ENCODE results near the gene KCNJ1. TPM values are rescaled to one million over a fixed set of nuclear protein-coding genes. Genes with fewer than 3 reads are reported as not detected.

Gene KCNJ1
- total and polyA plus RNA-seq, 8 donors: 0.09 to 0.83 (median 0.38) TPM; not detected in 2

- H3K27me3 ChIP-seq: no peaks in the 10 kb centered on the region
- DNase-seq (no peak), ATAC-seq (no peak)
- no peak overlapping the region for H3K27ac ChIP-seq
- H3K36me3 ChIP-seq: no peaks in the 10 kb centered on the region
- no peak for TF ChIP-seq CTCF (IDR thresholded peaks at IDR 0.05)
- intact Hi-C loops (cut with DNase I): loop anchor here in 1 of 2 donors (10.0 kb wide), 1 partner anchor 72 kb away; no protein-coding TSS in a partner anchor
- no peaks in the 10 kb centered on the region for H3K9me3 ChIP-seq
- H3K4me1 ChIP-seq: no peaks in the 10 kb centered on the region
- H3K4me3 ChIP-seq: no peak overlapping the region
These were observed 15.4 kb upstream of the KCNJ1 start for GRCh38 chr11:128882451-128882850.

- TF ChIP-seq CTCF (IDR thresholded peaks at IDR 0.05): no peak
- Histone ChIP-seq H3K36me3 (no peaks in the 10 kb centered on the region), H3K27me3 (no peaks in the 10 kb centered on the region), H3K4me3 (no peak overlapping the region), H3K4me1 (no peaks in the 10 kb centered on the region), H3K27ac (no peak overlapping the region), H3K9me3 (no peaks in the 10 kb centered on the region)
- intact Hi-C loops (cut with DNase I): loop anchor here in 1 of 2 donors (10.0 kb wide), 1 partner anchor 74 kb away; no protein-coding TSS in a partner anchor
- DNase-seq: no peak
- no peak for ATAC-seq
These were observed 14.1 kb upstream of the KCNJ1 start for GRCh38 chr11:128881221-128881620.

- intact Hi-C loops (cut with DNase I): loop anchor here in 1 of 2 donors (10.0 kb wide), 1 partner anchor 75 kb away; no protein-coding TSS in a partner anchor
- Histone ChIP-seq H3K27me3 (no peaks in the 10 kb centered on the region), H3K36me3 (no peaks in the 10 kb centered on the region), H3K9me3 (no peaks in the 10 kb centered on the region), H3K27ac (no peak overlapping the region), H3K4me1 (no peaks in the 10 kb centered on the region), H3K4me3 (no peak overlapping the region)
- no peak for TF ChIP-seq CTCF (IDR thresholded peaks at IDR 0.05)
- no peak for DNase-seq
- ATAC-seq: peak; percentile 72
These were observed 12.7 kb upstream of the KCNJ1 start for GRCh38 chr11:128879817-128880216.

GRCh38 chr11:128878455-128878854 is 11.4 kb upstream of the KCNJ1 start:
- no peak overlapping the region for H3K4me3 ChIP-seq
- H3K36me3 ChIP-seq: no peaks in the 10 kb centered on the region
- intact Hi-C loops (cut with DNase I): no loop called here
- no peaks in the 10 kb centered on the region for H3K4me1 ChIP-seq
- no peaks in the 10 kb centered on the region for H3K27me3 ChIP-seq
- DNase-seq (no peak), ATAC-seq (no peak)
- no peaks in the 10 kb centered on the region for H3K9me3 ChIP-seq
- H3K27ac ChIP-seq: no peak overlapping the region
- TF ChIP-seq CTCF (IDR thresholded peaks at IDR 0.05): no peak

GRCh38 chr11:128877726-128878125 is 10.6 kb upstream of the KCNJ1 start:
- ATAC-seq (no peak), DNase-seq (no peak)
- no peak for TF ChIP-seq CTCF (IDR thresholded peaks at IDR 0.05)
- no peaks in the 10 kb centered on the region for H3K27me3 ChIP-seq
- intact Hi-C loops (cut with DNase I): no loop called here
- H3K36me3 ChIP-seq: no peaks in the 10 kb centered on the region
- no peaks in the 10 kb centered on the region for H3K4me1 ChIP-seq
- H3K9me3 ChIP-seq: no peaks in the 10 kb centered on the region
- no peak overlapping the region for H3K4me3 ChIP-seq
- no peak overlapping the region for H3K27ac ChIP-seq

Measured in left lung (tissue), 10 donors.